HepG2 (cell line): ENCODE results near the gene GYS2. TPM values are rescaled to one million over a fixed set of nuclear protein-coding genes. Genes with fewer than 3 reads are reported as not detected.

Source experiments
- ASH2L ChIP-seq: fragments of 300-600, 200-600 bp; sonication (generic); IDR thresholded peaks from 2 replicates; pipeline ENCODE4 v1.7.0; 2017; ENCODE audit warnings: low read depth, mild to moderate bottlenecking, moderate library complexity, mixed read lengths, low read length; ENCODE audit not compliant: insufficient read length
- CREB1 ChIP-seq, 2 experiments: fragments of 450-650 bp in 1 of 2; IDR thresholded peaks; 2 replicates each; pipeline ENCODE4 v1.6.1; 2016 to 2017; ENCODE audit warnings: control low read depth in 1 of 2, mild to moderate bottlenecking in 1 of 2, missing compliant biosample characterization in 1 of 2, missing genetic modification characterization in 1 of 2
- CREM ChIP-seq, 2 experiments: sonication (generic) in 1 of 2; formaldehyde crosslinking in 1 of 2; IDR thresholded peaks; 2 replicates each; pipeline versions ENCODE4 v1.4.0 to v1.6.1; 2016 to 2020; ENCODE audit warnings: antibody characterized with exemption in 1 of 2, mild to moderate bottlenecking in 1 of 2, missing genetic modification reagents in 1 of 2
- FOXP1 ChIP-seq, 2 experiments: fragments of 450-650 bp in 1 of 2; IDR thresholded peaks; 2 replicates each; pipeline ENCODE4 v1.6.1; 2017 to 2018; ENCODE audit warnings: antibody characterized with exemption in 1 of 2
- HDAC1 ChIP-seq: sonication (generic); formaldehyde crosslinking; IDR thresholded peaks from 2 replicates; pipeline ENCODE4 v1.5.1; 2020; ENCODE audit warnings: mild to moderate bottlenecking, missing genetic modification reagents
- HMG20A ChIP-seq: IDR thresholded peaks from 2 replicates; pipeline ENCODE4 v1.6.1; 2016; ENCODE audit warnings: borderline replicate concordance
- ISL2 ChIP-seq: sonication (generic); formaldehyde crosslinking; IDR thresholded peaks from 2 replicates; pipeline ENCODE4 v1.5.0; 2020; ENCODE audit warnings: missing genetic modification reagents
- NCOR1 ChIP-seq: fragments of 200-600 bp; sonication (generic); IDR thresholded peaks from 2 replicates; pipeline ENCODE4 v1.7.0; 2017; ENCODE audit warnings: antibody characterized with exemption, low read length, borderline replicate concordance
- NFIC ChIP-seq: IDR thresholded peaks from 2 replicates; pipeline ENCODE4 v1.6.1; 2012; ENCODE audit warnings: mild to moderate bottlenecking, low read length, inconsistent platforms
- RCOR2 ChIP-seq: IDR thresholded peaks from 2 replicates; pipeline ENCODE4 v1.6.1; 2016; ENCODE audit warnings: missing biosample characterization, missing genetic modification reagents
- RXRB ChIP-seq: IDR thresholded peaks from 2 replicates; pipeline ENCODE4 v1.6.1; 2016; ENCODE audit warnings: borderline replicate concordance, missing genetic modification reagents, missing compliant biosample characterization
- SOX13 ChIP-seq, 3 experiments: fragments of 450-650 bp in 1 of 3; sonication (generic) in 1 of 3; formaldehyde crosslinking in 1 of 3; IDR thresholded peaks in 2 of 3; conservative IDR thresholded peaks in 1 of 3; 2 replicates each; pipeline versions ENCODE4 v1.5.0 to v1.6.1; 2016 to 2020; ENCODE audit warnings: antibody characterized with exemption in 1 of 3, mild to moderate bottlenecking in 1 of 3, missing compliant biosample characterization in 1 of 3, missing genetic modification reagents in 1 of 3, moderate library complexity in 1 of 3
- TCF7L2 ChIP-seq: IDR thresholded peaks from 2 replicates; pipeline ENCODE4 v1.6.1; 2011; ENCODE audit warnings: mild to moderate bottlenecking, low read depth, low read length, moderate library complexity
- ZFP90 ChIP-seq: sonication (generic); formaldehyde crosslinking; IDR thresholded peaks from 2 replicates; pipeline ENCODE4 v1.8.0; 2022; ENCODE audit warnings: missing genetic modification reagents, mild to moderate bottlenecking, inconsistent platforms, borderline replicate concordance
- ZNF160 ChIP-seq: sonication (generic); formaldehyde crosslinking; IDR thresholded peaks from 2 replicates; pipeline ENCODE4 v1.8.0; 2022; ENCODE audit warnings: mild to moderate bottlenecking, inconsistent platforms, missing genetic modification reagents
- ZNF251 ChIP-seq: sonication (generic); formaldehyde crosslinking; IDR thresholded peaks from 2 replicates; pipeline ENCODE4 v1.9.0; 2021; ENCODE audit warnings: mild to moderate bottlenecking, missing genetic modification reagents
- polyA plus RNA-seq, 8 experiments: library from polyadenylated mRNA; depleted of rRNA in 3 of 8; stranded (reverse) in 7 of 8; unstranded in 1 of 8; fragments of >200 nt; fragmentation: Illumina TruSeq in 4 of 8; extraction: Trizol in 4 of 8; gene quantifications; 2 replicates each; pipeline versions ENCODE4 v1.2.1 to v1.2.3, GENCODE V29; 2011 to 2016; ENCODE audit warnings: low read depth in 4 of 8, missing spikeins in 1 of 8, mixed read lengths in 1 of 8; ENCODE audit not compliant: insufficient read depth in 1 of 8
- total RNA-seq, 5 experiments: library from RNA; depleted of rRNA; stranded (reverse); fragments of >200 nt; fragmentation: Illumina TruSeq; extraction: Trizol; gene quantifications; 2 replicates each; pipeline ENCODE4 v1.2.3, GENCODE V29; 2016; ENCODE audit warnings: low read depth in 1 of 5
- TF ChIP-seq, protein P1 (sequence below): sonication (generic); formaldehyde crosslinking; IDR thresholded peaks from 2 replicates; pipeline ENCODE4 v1.4.0; 2020; ENCODE audit warnings: missing genetic modification reagents, borderline replicate concordance
- TF ChIP-seq, protein P2 (sequence below): sonication (generic); formaldehyde crosslinking; IDR thresholded peaks from 2 replicates; pipeline ENCODE4 v1.5.0; 2020; ENCODE audit warnings: mild to moderate bottlenecking, missing genetic modification reagents, borderline replicate concordance
- TF ChIP-seq, protein P3 (sequence below): IDR thresholded peaks from 2 replicates; pipeline ENCODE4 v1.6.1; 2012; ENCODE audit warnings: low read depth, low read length, improper control_type of control experiment
- TF ChIP-seq, protein P4 (sequence below): IDR thresholded peaks from 2 replicates; pipeline ENCODE4 v1.6.1; 2016; ENCODE audit warnings: mild to moderate bottlenecking

Gene GYS2
- total and polyA plus RNA-seq, 2 of the 13 experiments (the other 11 are each of a cell fraction or from before 2014, with no cell fraction given), result not detected

- peak; percentile 51; the same call in 1 of the 2 replicates for TF ChIP-seq TCF7L2
- 0 out of 2 replicates have a peak, but pooled peaks have one; percentile 39 for TF ChIP-seq FOXP1 (IDR thresholded peaks at IDR 0.05)
- peak; percentile 78 for TF ChIP-seq FOXP1 (CRISPR knock-in tag; IDR thresholded peaks at IDR 0.05)
- TF ChIP-seq, protein P1, sequence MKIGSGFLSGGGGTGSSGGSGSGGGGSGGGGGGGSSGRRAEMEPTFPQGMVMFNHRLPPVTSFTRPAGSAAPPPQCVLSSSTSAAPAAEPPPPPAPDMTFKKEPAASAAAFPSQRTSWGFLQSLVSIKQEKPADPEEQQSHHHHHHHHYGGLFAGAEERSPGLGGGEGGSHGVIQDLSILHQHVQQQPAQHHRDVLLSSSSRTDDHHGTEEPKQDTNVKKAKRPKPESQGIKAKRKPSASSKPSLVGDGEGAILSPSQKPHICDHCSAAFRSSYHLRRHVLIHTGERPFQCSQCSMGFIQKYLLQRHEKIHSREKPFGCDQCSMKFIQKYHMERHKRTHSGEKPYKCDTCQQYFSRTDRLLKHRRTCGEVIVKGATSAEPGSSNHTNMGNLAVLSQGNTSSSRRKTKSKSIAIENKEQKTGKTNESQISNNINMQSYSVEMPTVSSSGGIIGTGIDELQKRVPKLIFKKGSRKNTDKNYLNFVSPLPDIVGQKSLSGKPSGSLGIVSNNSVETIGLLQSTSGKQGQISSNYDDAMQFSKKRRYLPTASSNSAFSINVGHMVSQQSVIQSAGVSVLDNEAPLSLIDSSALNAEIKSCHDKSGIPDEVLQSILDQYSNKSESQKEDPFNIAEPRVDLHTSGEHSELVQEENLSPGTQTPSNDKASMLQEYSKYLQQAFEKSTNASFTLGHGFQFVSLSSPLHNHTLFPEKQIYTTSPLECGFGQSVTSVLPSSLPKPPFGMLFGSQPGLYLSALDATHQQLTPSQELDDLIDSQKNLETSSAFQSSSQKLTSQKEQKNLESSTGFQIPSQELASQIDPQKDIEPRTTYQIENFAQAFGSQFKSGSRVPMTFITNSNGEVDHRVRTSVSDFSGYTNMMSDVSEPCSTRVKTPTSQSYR (CRISPR knock-in tag), result peak; percentile 22; the same call in 1 of the 2 replicates
- TF ChIP-seq, protein P2, sequence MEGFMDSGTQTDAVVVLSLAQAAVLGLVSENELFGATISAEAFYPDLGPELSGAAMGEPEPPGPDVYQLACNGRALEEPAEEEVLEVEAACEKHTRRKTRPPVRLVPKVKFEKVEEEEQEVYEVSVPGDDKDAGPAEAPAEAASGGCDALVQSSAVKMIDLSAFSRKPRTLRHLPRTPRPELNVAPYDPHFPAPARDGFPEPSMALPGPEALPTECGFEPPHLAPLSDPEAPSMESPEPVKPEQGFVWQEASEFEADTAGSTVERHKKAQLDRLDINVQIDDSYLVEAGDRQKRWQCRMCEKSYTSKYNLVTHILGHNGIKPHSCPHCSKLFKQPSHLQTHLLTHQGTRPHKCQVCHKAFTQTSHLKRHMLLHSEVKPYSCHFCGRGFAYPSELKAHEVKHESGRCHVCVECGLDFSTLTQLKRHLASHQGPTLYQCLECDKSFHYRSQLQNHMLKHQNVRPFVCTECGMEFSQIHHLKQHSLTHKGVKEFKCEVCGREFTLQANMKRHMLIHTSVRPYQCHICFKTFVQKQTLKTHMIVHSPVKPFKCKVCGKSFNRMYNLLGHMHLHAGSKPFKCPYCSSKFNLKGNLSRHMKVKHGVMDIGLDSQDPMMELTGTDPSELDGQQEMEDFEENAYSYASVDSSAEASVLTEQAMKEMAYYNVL (CRISPR knock-in tag), result 0 out of 2 replicates have a peak, but pooled peaks have one; percentile 26
- peak; percentile 66; the same call in 1 of the 2 replicates for TF ChIP-seq NCOR1
- TF ChIP-seq SOX13 (IDR thresholded peaks at IDR 0.05), result no peak
- peak in 1 of 2 experiments; percentile 92; a peak in 2 of 4 replicates for TF ChIP-seq SOX13 (CRISPR knock-in tag; conservative IDR thresholded peaks at IDR 0.05 in 1 of 2, IDR thresholded peaks at IDR 0.05 in 1 of 2)
- TF ChIP-seq, protein P3, sequence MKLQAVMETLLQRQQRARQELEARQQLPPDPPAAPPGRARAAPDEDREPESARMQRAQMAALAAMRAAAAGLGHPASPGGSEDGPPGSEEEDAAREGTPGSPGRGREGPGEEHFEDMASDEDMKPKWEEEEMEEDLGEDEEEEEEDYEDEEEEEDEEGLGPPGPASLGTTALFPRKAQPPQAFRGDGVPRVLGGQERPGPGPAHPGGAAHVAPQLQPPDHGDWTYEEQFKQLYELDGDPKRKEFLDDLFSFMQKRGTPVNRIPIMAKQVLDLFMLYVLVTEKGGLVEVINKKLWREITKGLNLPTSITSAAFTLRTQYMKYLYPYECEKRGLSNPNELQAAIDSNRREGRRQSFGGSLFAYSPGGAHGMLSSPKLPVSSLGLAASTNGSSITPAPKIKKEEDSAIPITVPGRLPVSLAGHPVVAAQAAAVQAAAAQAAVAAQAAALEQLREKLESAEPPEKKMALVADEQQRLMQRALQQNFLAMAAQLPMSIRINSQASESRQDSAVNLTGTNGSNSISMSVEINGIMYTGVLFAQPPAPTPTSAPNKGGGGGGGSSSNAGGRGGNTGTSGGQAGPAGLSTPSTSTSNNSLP, result peak; percentile 93
- 0 out of 2 replicates have a peak, but pooled peaks have one; percentile 30 for TF ChIP-seq RXRB (CRISPR knock-in tag)
- TF ChIP-seq HDAC1 (CRISPR knock-in tag), result peak; percentile 29; the same call in 1 of the 2 replicates
- TF ChIP-seq CREM (IDR thresholded peaks at IDR 0.05), result peak; percentile 65; the same call in 1 of the 2 replicates
- TF ChIP-seq CREM (CRISPR knock-in tag; IDR thresholded peaks at IDR 0.05), result no peak
- peak; percentile 46; the same call in 1 of the 2 replicates for TF ChIP-seq ISL2
- no peak for TF ChIP-seq ZNF160 (CRISPR knock-in tag)
- TF ChIP-seq HMG20A, result peak; percentile 87; the same call in 1 of the 2 replicates
- TF ChIP-seq ASH2L, result peak; percentile 72
- TF ChIP-seq ZFP90 (CRISPR knock-in tag), result no peak
- TF ChIP-seq NFIC, result peak; percentile 80; the same call in 1 of the 2 replicates
- no peak for TF ChIP-seq ZNF251 (CRISPR knock-in tag)
- TF ChIP-seq CREB1 (IDR thresholded peaks at IDR 0.05), result no peak
- peak; percentile 27; the same call in 1 of the 2 replicates for TF ChIP-seq CREB1 (CRISPR knock-in tag; IDR thresholded peaks at IDR 0.05)
- TF ChIP-seq RCOR2 (CRISPR knock-in tag), result peak; percentile 42; the same call in 1 of the 2 replicates
- TF ChIP-seq, protein P4, sequence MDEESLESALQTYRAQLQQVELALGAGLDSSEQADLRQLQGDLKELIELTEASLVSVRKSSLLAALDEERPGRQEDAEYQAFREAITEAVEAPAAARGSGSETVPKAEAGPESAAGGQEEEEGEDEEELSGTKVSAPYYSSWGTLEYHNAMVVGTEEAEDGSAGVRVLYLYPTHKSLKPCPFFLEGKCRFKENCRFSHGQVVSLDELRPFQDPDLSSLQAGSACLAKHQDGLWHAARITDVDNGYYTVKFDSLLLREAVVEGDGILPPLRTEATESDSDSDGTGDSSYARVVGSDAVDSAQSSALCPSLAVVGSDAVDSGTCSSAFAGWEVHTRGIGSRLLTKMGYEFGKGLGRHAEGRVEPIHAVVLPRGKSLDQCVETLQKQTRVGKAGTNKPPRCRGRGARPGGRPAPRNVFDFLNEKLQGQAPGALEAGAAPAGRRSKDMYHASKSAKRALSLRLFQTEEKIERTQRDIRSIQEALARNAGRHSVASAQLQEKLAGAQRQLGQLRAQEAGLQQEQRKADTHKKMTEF (CRISPR knock-in tag), result peak; percentile 31; the same call in 1 of the 2 replicates
Measured at GRCh38 chr12:21562859-21563258, 41.8 kb downstream of the GYS2 start (continued).
